ENCODE results near the gene PLEKHH2.

PLEKHH2 gene

GRCh38 chr2:43727634-43728014, 90.6 kb downstream of the PLEKHH2 start:
- no peak for DNase-seq (ENCODE audit: extremely low spot score)
- ChIA-PET CTCF (no interaction called here), POLR2A (no interaction called here)
- TF ChIP-seq CTCF (IDR thresholded peaks at IDR 0.05; ENCODE audit: control extremely low read depth, extremely low read depth, low read depth, missing control alignments) = no peak

- ChIA-PET POLR2A (no interaction called here), CTCF (no interaction called here)
- no peak for DNase-seq (ENCODE audit: extremely low spot score)
- TF ChIP-seq CTCF (IDR thresholded peaks at IDR 0.05; ENCODE audit: control extremely low read depth, extremely low read depth, low read depth, missing control alignments) = no peak
Measured at GRCh38 chr2:43729491-43730174, 92.6 kb downstream of the PLEKHH2 start.

- TF ChIP-seq CTCF (IDR thresholded peaks at IDR 0.05; ENCODE audit: control extremely low read depth, extremely low read depth, low read depth, missing control alignments) = no peak
- CTCF ChIA-PET = interaction anchor here (1.1 to 1.6 kb wide), 2 partner anchors 13 kb away, joined by 3 to 4 read pairs; no protein-coding TSS in a partner anchor
- DNase-seq (ENCODE audit: extremely low spot score) = no peak
- POLR2A ChIA-PET = no interaction called here
Measured at GRCh38 chr2:43731211-43731610, 94.2 kb downstream of the PLEKHH2 start.

- CTCF ChIA-PET = interaction anchor here (1.2 kb wide), 1 partner anchor 15 kb away, joined by 4 read pairs; no protein-coding TSS in a partner anchor
- no peak for DNase-seq (ENCODE audit: extremely low spot score)
- TF ChIP-seq CTCF (IDR thresholded peaks at IDR 0.05; ENCODE audit: control extremely low read depth, extremely low read depth, low read depth, missing control alignments) = no peak
- POLR2A ChIA-PET = no interaction called here
Measured at GRCh38 chr2:43736637-43737036, 99.6 kb downstream of the PLEKHH2 start.

- POLR2A ChIA-PET = no interaction called here
- no peak for DNase-seq (ENCODE audit: extremely low spot score)
- no peak for TF ChIP-seq CTCF (IDR thresholded peaks at IDR 0.05; ENCODE audit: control extremely low read depth, extremely low read depth, low read depth, missing control alignments)
- CTCF ChIA-PET = interaction anchor here (1.2 to 1.3 kb wide), 2 partner anchors 14 to 16 kb away, joined by 3 to 4 read pairs; no protein-coding TSS in a partner anchor
Measured at GRCh38 chr2:43737097-43737854, 100.2 kb downstream of the PLEKHH2 start.

GRCh38 chr2:43737855-43738254, 100.8 kb downstream of the PLEKHH2 start:
- POLR2A ChIA-PET = no interaction called here
- CTCF ChIA-PET = interaction anchor here (1.2 to 1.3 kb wide), 2 partner anchors 14 to 16 kb away, joined by 3 to 4 read pairs; no protein-coding TSS in a partner anchor
- no peak for DNase-seq (ENCODE audit: extremely low spot score)
- TF ChIP-seq CTCF (IDR thresholded peaks at IDR 0.05; ENCODE audit: control extremely low read depth, extremely low read depth, low read depth, missing control alignments) = no peak

Data from GM10248 (cell line).